H1 (cell line): ENCODE data around the gene CNR2. TPM values are rescaled to one million over a fixed set of nuclear protein-coding genes. Genes with fewer than 3 reads are reported as not detected.

Experiments
- BRCA1 ChIP-seq: IDR thresholded peaks from 2 replicates; pipeline ENCODE4 v1.6.1; 2012; ENCODE audit warnings: low read depth, low read length, improper control_type of control experiment
- CREB1 ChIP-seq: IDR thresholded peaks from 2 replicates; pipeline ENCODE4 v1.6.1; 2012; ENCODE audit warnings: inconsistent platforms
- HDAC2 ChIP-seq, 2 experiments: fragments of 300-600 bp in 1 of 2; sonication (generic) in 1 of 2; IDR thresholded peaks; 2 replicates each; pipeline ENCODE4 v1.6.1; 2011 to 2012; ENCODE audit warnings: low read depth in 2 of 2, low read length in 2 of 2, mild to moderate bottlenecking in 2 of 2, moderate library complexity in 2 of 2, borderline replicate concordance in 1 of 2, inconsistent platforms in 1 of 2
- SAP30 ChIP-seq: fragments of 300-600 bp; sonication (generic); IDR thresholded peaks from 2 replicates; pipeline ENCODE4 v1.7.1; 2012; ENCODE audit warnings: low read length, moderate library complexity, mild to moderate bottlenecking, inconsistent platforms; ENCODE audit not compliant: insufficient read depth, insufficient replicate concordance
- SIN3A ChIP-seq, 2 experiments: IDR thresholded peaks in 1 of 2; conservative IDR thresholded peaks in 1 of 2; 2 replicates each; pipeline ENCODE4 v1.6.1; 2011 to 2012; ENCODE audit warnings: low read length in 2 of 2, improper control_type of control experiment in 1 of 2, low read depth in 1 of 2, mild to moderate bottlenecking in 1 of 2
- polyA plus RNA-seq, 7 experiments: library from polyadenylated mRNA; depleted of rRNA in 3 of 7; stranded (reverse) in 5 of 7; unstranded in 2 of 7; fragments of >200 nt in 5 of 7; fragments of 200-250 nt in 2 of 7; gene quantifications; 1 replicate in 5 of 7; 2 replicates in 1 of 7; 4 replicates in 1 of 7; pipeline versions ENCODE4 v1.2.1 to v1.2.3, GENCODE V29; 2011 to 2013; ENCODE audit warnings: missing spikeins in 2 of 7, mixed read lengths in 2 of 7
- total RNA-seq: library from RNA; stranded (reverse); fragmentation: NEBNext Ultra II Directional; extraction: Animal tissue kit (Norgen Biotek cat#: 25700); gene quantifications from 2 replicates; pipeline ENCODE4 v1.2.1, GENCODE V29; 2021
- TF ChIP-seq, protein P1 (sequence below): fragments of 300-600 bp; sonication (generic); IDR thresholded peaks from 2 replicates; pipeline ENCODE4 v1.7.1; 2012; ENCODE audit warnings: low read length, moderate library complexity, mild to moderate bottlenecking, inconsistent platforms; ENCODE audit not compliant: insufficient replicate concordance

CNR2 gene
- total and polyA plus RNA-seq, 2 of the 8 experiments (the other 6 are each of a cell fraction or from before 2014, with no cell fraction given): not detected

GRCh38 chr1:23867542-23867894 lies 45.6 kb downstream of the CNR2 start (continued):
- TF ChIP-seq, protein P1, sequence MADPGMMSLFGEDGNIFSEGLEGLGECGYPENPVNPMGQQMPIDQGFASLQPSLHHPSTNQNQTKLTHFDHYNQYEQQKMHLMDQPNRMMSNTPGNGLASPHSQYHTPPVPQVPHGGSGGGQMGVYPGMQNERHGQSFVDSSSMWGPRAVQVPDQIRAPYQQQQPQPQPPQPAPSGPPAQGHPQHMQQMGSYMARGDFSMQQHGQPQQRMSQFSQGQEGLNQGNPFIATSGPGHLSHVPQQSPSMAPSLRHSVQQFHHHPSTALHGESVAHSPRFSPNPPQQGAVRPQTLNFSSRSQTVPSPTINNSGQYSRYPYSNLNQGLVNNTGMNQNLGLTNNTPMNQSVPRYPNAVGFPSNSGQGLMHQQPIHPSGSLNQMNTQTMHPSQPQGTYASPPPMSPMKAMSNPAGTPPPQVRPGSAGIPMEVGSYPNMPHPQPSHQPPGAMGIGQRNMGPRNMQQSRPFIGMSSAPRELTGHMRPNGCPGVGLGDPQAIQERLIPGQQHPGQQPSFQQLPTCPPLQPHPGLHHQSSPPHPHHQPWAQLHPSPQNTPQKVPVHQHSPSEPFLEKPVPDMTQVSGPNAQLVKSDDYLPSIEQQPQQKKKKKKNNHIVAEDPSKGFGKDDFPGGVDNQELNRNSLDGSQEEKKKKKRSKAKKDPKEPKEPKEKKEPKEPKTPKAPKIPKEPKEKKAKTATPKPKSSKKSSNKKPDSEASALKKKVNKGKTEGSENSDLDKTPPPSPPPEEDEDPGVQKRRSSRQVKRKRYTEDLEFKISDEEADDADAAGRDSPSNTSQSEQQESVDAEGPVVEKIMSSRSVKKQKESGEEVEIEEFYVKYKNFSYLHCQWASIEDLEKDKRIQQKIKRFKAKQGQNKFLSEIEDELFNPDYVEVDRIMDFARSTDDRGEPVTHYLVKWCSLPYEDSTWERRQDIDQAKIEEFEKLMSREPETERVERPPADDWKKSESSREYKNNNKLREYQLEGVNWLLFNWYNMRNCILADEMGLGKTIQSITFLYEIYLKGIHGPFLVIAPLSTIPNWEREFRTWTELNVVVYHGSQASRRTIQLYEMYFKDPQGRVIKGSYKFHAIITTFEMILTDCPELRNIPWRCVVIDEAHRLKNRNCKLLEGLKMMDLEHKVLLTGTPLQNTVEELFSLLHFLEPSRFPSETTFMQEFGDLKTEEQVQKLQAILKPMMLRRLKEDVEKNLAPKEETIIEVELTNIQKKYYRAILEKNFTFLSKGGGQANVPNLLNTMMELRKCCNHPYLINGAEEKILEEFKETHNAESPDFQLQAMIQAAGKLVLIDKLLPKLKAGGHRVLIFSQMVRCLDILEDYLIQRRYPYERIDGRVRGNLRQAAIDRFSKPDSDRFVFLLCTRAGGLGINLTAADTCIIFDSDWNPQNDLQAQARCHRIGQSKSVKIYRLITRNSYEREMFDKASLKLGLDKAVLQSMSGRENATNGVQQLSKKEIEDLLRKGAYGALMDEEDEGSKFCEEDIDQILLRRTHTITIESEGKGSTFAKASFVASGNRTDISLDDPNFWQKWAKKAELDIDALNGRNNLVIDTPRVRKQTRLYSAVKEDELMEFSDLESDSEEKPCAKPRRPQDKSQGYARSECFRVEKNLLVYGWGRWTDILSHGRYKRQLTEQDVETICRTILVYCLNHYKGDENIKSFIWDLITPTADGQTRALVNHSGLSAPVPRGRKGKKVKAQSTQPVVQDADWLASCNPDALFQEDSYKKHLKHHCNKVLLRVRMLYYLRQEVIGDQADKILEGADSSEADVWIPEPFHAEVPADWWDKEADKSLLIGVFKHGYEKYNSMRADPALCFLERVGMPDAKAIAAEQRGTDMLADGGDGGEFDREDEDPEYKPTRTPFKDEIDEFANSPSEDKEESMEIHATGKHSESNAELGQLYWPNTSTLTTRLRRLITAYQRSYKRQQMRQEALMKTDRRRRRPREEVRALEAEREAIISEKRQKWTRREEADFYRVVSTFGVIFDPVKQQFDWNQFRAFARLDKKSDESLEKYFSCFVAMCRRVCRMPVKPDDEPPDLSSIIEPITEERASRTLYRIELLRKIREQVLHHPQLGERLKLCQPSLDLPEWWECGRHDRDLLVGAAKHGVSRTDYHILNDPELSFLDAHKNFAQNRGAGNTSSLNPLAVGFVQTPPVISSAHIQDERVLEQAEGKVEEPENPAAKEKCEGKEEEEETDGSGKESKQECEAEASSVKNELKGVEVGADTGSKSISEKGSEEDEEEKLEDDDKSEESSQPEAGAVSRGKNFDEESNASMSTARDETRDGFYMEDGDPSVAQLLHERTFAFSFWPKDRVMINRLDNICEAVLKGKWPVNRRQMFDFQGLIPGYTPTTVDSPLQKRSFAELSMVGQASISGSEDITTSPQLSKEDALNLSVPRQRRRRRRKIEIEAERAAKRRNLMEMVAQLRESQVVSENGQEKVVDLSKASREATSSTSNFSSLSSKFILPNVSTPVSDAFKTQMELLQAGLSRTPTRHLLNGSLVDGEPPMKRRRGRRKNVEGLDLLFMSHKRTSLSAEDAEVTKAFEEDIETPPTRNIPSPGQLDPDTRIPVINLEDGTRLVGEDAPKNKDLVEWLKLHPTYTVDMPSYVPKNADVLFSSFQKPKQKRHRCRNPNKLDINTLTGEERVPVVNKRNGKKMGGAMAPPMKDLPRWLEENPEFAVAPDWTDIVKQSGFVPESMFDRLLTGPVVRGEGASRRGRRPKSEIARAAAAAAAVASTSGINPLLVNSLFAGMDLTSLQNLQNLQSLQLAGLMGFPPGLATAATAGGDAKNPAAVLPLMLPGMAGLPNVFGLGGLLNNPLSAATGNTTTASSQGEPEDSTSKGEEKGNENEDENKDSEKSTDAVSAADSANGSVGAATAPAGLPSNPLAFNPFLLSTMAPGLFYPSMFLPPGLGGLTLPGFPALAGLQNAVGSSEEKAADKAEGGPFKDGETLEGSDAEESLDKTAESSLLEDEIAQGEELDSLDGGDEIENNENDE: no peak
- TF ChIP-seq CREB1: no peak
- no peak for TF ChIP-seq HDAC2 (IDR thresholded peaks at IDR 0.05; ENCODE audit: borderline replicate concordance in 1 of 2, low read depth in 2 of 2, low read length in 2 of 2)
- TF ChIP-seq SIN3A (conservative IDR thresholded peaks at IDR 0.05 in 1 of 2, IDR thresholded peaks at IDR 0.05 in 1 of 2; ENCODE audit: low read depth in 1 of 2, low read length in 2 of 2): no peak; a peak in 1 of 4 replicates
- TF ChIP-seq SAP30: no peak
- TF ChIP-seq BRCA1: no peak
- TF ChIP-seq, all 59 proteins: peak for 2
